Natural killer cell (primary cell): ENCODE data around the gene INHBC. TPM values are rescaled to one million over a fixed set of nuclear protein-coding genes. Genes with fewer than 3 reads are reported as not detected.
A peak's percentile ranks its signal among the peaks of the same experiment; 100 is the strongest.

Source experiments
- ATAC-seq, 3 donors: fragments of 150-1000 bp in 2 of 3; fragments of 200-7000 bp in 1 of 3; cut with Tn5 transposase; 1 replicate in 1 of 3; 2 replicates in 2 of 3; pipeline ENCODE4 v1.10.0; 2021; ENCODE audit warnings: mild to moderate bottlenecking in 2 of 3, moderate library complexity in 2 of 3
- DNase-seq, 2 donors: peaks; one replicate each; pipeline versions ENCODE4 v3.0.0 to v3.0.0-alpha.2; 2013 to 2021; ENCODE audit warnings: mixed read lengths in 1 of 2
- H3K27ac ChIP-seq: one replicate; pipeline ENCODE4 v1.5.1; 2013; ENCODE audit warnings: mild to moderate bottlenecking, low read length
- H3K27me3 ChIP-seq: one replicate; pipeline ENCODE4 v1.6.1; 2013; ENCODE audit warnings: low read length; ENCODE audit not compliant: control insufficient read depth, insufficient read depth
- H3K36me3 ChIP-seq: one replicate; pipeline ENCODE4 v1.6.1; 2013; ENCODE audit warnings: low read length; ENCODE audit not compliant: control insufficient read depth, insufficient read depth
- H3K4me1 ChIP-seq: one replicate; pipeline ENCODE4 v1.6.1; 2013; ENCODE audit warnings: low read length; ENCODE audit not compliant: control insufficient read depth, insufficient read depth
- H3K4me3 ChIP-seq: one replicate; pipeline ENCODE4 v1.5.1; 2013; ENCODE audit warnings: low read length
- H3K9me3 ChIP-seq: one replicate; pipeline ENCODE4 v1.6.1; 2013; ENCODE audit warnings: low read length; ENCODE audit not compliant: control insufficient read depth, insufficient read depth
- H3K27ac Mint-ChIP-seq, 2 donors: one replicate each; pipeline ENCODE4 v1.8.0; 2022; ENCODE audit warnings: mild to moderate bottlenecking in 2 of 2, mixed read lengths in 2 of 2, moderate library complexity in 1 of 2
- H3K27me3 Mint-ChIP-seq, 2 donors: one replicate each; pipeline ENCODE4 v1.8.0; 2022; ENCODE audit warnings: low read depth in 2 of 2, mixed read lengths in 2 of 2
- H3K36me3 Mint-ChIP-seq: one replicate; pipeline ENCODE4 v1.8.0; 2022; ENCODE audit warnings: mixed read lengths
- H3K4me1 Mint-ChIP-seq, 2 donors: one replicate each; pipeline ENCODE4 v1.8.0; 2022; ENCODE audit warnings: mixed read lengths in 2 of 2
- H3K4me3 Mint-ChIP-seq: one replicate; pipeline ENCODE4 v1.8.0; 2022; ENCODE audit warnings: mild to moderate bottlenecking, moderate library complexity, mixed read lengths
- H3K9me3 Mint-ChIP-seq, 2 donors: one replicate each; pipeline ENCODE4 v1.8.0; 2022; ENCODE audit warnings: mixed read lengths in 2 of 2
- WGBS: methylation state at CpG from one replicate; pipeline ENCODE4 v1.1.7; 2013; ENCODE audit warnings: missing lambda C conversion rate; ENCODE audit not compliant: insufficient coverage; 5-methylcytosine and 5-hydroxymethylcytosine counted together
- intact Hi-C: fragments of 100-400 bp; cut with micrococcal nuclease; formaldehyde crosslinking; loops from one replicate; pipeline ENCODE4 v1.14.2; 2022
- total RNA-seq, 4 donors: library from RNA; stranded (reverse); fragments of 120-200 nt in 1 of 4; gene quantifications; one replicate each; pipeline versions ENCODE4 v1.2.3 to v1.2.4, GENCODE V29; 2013 to 2022
- TF ChIP-seq, protein P1 (sequence below): fragments of 200-600 bp; IDR thresholded peaks from one replicate; pipeline ENCODE4 v1.8.0; 2022; ENCODE audit warnings: antibody characterized with exemption

The INHBC gene
- total RNA-seq, 3 donors from 2014 or later (not counting 1 experiment from before 2014, with no cell fraction given): 0.18 to 0.35 (median 0.31) TPM

DNA sequence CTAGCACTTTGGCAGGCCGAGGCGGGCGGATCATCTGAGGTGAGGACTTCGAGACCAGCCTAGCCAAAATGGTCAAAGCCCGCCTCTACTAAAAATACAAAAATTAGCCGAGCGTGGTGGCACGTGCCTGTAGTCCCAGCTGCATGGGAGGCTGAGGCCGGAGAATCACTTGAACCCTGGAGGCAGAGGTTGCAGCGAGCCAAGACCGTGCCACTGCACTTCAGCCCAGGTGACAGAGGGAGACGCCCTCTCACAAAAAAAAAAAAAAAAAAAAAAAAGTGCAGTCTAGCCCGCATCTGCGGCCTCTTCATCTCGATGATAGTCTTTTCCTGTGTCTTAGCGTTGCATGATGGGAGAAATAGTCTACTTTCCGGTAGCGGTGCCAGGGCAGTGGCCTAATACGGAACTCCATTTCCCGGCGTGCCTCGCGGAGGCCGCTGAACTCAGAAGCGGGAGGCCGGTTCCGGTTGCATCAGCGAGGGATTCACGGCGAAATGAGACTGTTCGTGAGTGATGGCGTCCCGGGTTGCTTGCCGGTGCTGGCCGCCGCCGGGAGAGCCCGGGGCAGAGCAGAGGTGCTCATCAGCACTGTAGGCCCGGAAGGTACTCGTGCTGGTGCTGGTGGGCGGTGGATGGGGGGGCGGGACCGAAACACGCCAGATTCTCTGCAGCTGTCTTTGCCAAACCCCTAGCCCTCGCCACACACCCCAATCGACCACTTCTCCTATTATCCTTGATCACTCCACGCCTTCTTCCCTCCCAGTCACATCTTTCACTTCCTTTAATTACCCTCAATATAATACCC is 53.2 kb downstream of the INHBC start, which contains the start of gene MARS1:
TSS of gene MARS1 (plus strand) at position 472 of the 805 bp plus-strand sequence. CDS start at position 495, 23 bp downstream.
- peaks cover 11% of the 10 kb centered on the region for H3K36me3 Mint-ChIP-seq

DNA sequence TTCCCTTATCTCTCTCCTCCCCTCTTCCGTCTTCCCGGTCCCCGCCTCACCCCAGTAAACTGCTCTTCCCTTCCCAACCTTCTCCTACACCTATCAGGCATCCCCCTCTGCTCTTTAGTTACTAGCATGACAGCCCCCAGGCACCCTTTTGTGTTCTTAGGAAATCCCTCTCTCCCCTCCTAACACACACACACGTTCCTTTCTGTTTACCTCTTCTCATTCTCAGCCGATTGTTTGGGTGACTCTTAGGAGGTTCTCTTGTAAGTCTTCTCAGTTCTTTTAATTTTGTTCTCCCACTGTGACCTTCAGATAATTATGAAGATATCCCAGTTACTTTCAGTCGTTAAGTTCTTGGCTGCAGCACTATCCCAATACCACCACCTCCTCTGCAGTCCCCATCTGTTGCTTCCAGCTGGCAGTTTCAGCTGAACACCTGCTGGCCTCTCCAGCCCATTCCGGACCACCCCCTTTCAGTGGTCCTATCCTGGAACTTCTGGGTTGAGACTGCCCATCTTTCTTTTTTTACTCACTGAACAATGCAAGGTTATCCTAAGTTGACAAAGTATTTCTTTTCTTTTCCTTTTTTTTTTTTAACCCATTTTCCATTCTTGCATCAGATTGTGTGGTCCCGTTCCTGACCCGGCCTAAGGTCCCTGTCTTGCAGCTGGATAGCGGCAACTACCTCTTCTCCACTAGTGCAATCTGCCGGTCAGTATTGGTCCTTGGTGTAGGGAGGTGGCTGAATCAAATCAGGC is 54.0 kb downstream of the INHBC start:
- peaks cover 20% of the 10 kb centered on the region for H3K4me1 ChIP-seq
- TF ChIP-seq, protein P1, sequence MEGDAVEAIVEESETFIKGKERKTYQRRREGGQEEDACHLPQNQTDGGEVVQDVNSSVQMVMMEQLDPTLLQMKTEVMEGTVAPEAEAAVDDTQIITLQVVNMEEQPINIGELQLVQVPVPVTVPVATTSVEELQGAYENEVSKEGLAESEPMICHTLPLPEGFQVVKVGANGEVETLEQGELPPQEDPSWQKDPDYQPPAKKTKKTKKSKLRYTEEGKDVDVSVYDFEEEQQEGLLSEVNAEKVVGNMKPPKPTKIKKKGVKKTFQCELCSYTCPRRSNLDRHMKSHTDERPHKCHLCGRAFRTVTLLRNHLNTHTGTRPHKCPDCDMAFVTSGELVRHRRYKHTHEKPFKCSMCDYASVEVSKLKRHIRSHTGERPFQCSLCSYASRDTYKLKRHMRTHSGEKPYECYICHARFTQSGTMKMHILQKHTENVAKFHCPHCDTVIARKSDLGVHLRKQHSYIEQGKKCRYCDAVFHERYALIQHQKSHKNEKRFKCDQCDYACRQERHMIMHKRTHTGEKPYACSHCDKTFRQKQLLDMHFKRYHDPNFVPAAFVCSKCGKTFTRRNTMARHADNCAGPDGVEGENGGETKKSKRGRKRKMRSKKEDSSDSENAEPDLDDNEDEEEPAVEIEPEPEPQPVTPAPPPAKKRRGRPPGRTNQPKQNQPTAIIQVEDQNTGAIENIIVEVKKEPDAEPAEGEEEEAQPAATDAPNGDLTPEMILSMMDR: no peak
- peak overlapping the region; percentile 88 to 92 for H3K27ac Mint-ChIP-seq
- WGBS: 28% methylated on average over 10 of the region's 11 CpGs
- peak overlapping the region; percentile 79 for H3K27ac ChIP-seq
- intact Hi-C loops: no loop called here
- DNase-seq (no peak), ATAC-seq (peak in 1 of 3 donors; percentile 0)
- peak overlapping the region; percentile 92 for H3K4me3 Mint-ChIP-seq
- H3K27me3 ChIP-seq: no peaks in the 10 kb centered on the region
- H3K9me3 ChIP-seq: no peaks in the 10 kb centered on the region
- H3K9me3 Mint-ChIP-seq: no peaks in the 10 kb centered on the region
- peaks cover 23 to 29% of the 10 kb centered on the region in 2 donors for H3K4me1 Mint-ChIP-seq
- H3K36me3 Mint-ChIP-seq: peaks cover 11% of the 10 kb centered on the region
- peak overlapping the region; percentile 86 for H3K4me3 ChIP-seq
- peaks cover 32% of the 10 kb centered on the region for H3K36me3 ChIP-seq
- no peaks in the 10 kb centered on the region for H3K27me3 Mint-ChIP-seq

More for the DNA sequence above, 53.2 kb downstream of the INHBC start, which contains the start of gene MARS1:
- Histone ChIP-seq H3K27ac (peak within 1 kb of the TSS; percentile 79), H3K4me3 (peak within 1 kb of the TSS; percentile 86), H3K36me3 (peaks cover 30% of the 10 kb centered on the region), H3K4me1 (peaks cover 20% of the 10 kb centered on the region), H3K27me3 (no peaks in the 10 kb centered on the region), H3K9me3 (no peaks in the 10 kb centered on the region)
- Mint-ChIP-seq H3K27me3 (no peaks in the 10 kb centered on the region), H3K27ac (peak within 1 kb of the TSS; percentile 88 to 92), H3K4me3 (peak within 1 kb of the TSS; percentile 92), H3K9me3 (no peaks in the 10 kb centered on the region), H3K4me1 (peaks cover 23 to 34% of the 10 kb centered on the region in 2 donors)
- WGBS: 14% methylated on average over 47 of the region's 47 CpGs
- TF ChIP-seq, protein P1: no peak
- peak; percentile 96 to 99 (median 98) for ATAC-seq
- peak; percentile 83 to 97 for DNase-seq
- intact Hi-C loops: loop anchor here (1.0 to 2.0 kb wide), 2 partner anchors 8 to 35 kb away; partner anchors contain the start of genes ARHGAP9 and MBD6

DNA sequence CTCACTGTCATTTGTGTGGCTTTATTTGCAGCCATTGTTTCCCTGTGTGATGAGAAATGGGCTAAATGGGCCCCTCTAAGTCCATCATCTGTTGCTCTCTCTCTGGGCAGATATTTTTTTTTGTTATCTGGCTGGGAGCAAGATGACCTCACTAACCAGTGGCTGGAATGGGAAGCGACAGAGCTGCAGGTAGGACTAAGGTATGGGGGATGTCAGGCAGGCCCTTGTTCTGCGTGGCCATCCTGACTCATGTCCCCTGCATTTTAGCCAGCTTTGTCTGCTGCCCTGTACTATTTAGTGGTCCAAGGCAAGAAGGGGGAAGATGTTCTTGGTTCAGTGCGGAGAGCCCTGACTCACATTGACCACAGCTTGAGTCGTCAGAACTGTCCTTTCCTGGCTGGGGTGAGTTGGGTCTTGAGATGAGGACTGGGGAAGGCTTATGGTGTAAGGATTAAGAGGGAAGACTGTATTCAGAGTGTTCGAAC is 54.6 kb downstream of the INHBC start:
- H3K4me1 Mint-ChIP-seq: peaks cover 23 to 29% of the 10 kb centered on the region in 2 donors
- H3K36me3 ChIP-seq: peaks cover 34% of the 10 kb centered on the region
- no peak for DNase-seq
- H3K4me3 Mint-ChIP-seq: peak overlapping the region; percentile 92
- peaks cover 11% of the 10 kb centered on the region for H3K36me3 Mint-ChIP-seq
- H3K4me1 ChIP-seq: peaks cover 20% of the 10 kb centered on the region
- H3K9me3 Mint-ChIP-seq: no peaks in the 10 kb centered on the region
- no peak overlapping the region for H3K27ac ChIP-seq
- peak overlapping the region; percentile 88 to 92 for H3K27ac Mint-ChIP-seq
- H3K27me3 ChIP-seq: no peaks in the 10 kb centered on the region
- no peaks in the 10 kb centered on the region for H3K9me3 ChIP-seq
- WGBS: 91% methylated on average over 4 of the region's 5 CpGs
- intact Hi-C loops: no loop called here
- TF ChIP-seq, protein P1: no peak
- no peaks in the 10 kb centered on the region for H3K27me3 Mint-ChIP-seq
- ATAC-seq: no peak
- no peak overlapping the region for H3K4me3 ChIP-seq
